ENCODE measurements around the gene SAMD10.

The SAMD10 gene

DNA sequence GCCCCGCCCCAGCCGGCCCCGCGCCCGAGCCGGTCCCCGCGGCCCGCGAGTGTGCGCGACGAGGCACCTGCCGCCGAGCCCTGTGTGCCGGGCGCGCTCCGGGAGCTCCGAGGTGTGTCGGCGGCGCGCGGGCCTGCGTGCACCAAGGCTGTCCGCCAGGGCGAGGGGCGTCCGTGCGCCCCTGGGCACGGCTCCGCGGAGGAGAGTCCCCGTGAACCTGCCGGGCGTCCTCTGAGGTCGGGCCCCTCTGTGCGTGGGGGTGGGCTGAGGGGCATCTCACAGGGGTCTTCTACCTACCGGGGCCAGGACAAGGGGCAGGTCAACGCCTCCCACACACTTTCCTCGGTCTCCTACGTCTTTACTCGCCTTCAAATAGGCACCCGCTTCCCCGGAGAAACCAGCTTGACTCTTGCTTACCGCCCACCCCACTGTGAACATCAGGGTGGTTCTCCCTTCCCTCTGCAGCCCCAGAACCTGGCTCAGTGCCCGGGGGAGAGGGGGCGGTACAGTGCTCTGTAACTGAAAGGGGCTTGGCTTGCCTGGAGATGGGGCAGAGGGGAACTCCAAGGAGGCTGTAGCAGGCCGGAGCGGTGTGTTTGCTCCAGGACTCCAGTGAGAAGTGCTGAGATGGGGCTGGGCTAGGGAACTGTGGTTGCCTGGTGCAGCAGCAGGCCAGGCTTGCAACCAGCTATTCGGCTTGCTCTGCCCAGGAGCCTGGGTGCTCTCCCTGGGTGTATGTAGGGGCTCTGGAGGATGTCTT lies at the start of gene SAMD10:
Gene SAMD10 (minus strand): TSS at position 86 of the 760 bp plus-strand sequence. CDS start 175 bp downstream, outside the sequence.
- peak; percentile 24 to 79 (median 66) for DNase-seq

DNA sequence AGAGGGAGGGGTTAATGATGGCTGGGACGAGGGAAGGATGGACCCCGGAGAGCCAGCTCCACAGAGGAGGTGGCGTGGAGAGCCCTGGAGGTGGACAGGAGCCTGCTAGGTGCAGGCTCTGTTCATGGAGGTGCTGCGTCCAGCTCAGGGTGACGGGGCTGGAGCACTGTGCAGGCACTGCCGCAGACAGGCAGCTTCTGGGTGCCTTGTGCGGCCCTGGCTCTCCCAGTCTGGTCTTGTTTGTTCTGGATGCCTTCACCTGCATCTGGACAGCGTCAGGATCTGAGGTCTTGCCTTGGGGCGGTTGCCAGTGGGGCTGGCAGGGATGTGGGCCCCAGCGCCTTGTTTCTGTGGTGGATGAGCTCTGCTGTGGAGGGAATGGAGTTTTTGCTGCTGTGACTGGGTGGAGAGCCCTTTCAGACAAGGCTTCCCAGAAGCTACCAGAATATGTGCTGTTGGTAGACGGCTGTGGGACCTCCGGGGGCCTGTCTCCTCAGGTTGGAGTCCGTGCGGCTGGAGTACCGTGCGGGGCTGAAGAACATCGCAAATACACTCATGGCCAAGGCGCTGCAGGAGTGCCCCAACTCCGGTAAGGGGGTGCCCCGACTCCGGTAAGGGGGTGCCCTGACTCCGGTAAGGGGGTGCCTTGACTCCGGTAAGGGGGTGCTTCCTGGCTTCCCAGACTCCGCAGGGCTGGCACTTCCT lies 48.7 kb upstream of the SAMD10 start:
- no peak for DNase-seq

DNA sequence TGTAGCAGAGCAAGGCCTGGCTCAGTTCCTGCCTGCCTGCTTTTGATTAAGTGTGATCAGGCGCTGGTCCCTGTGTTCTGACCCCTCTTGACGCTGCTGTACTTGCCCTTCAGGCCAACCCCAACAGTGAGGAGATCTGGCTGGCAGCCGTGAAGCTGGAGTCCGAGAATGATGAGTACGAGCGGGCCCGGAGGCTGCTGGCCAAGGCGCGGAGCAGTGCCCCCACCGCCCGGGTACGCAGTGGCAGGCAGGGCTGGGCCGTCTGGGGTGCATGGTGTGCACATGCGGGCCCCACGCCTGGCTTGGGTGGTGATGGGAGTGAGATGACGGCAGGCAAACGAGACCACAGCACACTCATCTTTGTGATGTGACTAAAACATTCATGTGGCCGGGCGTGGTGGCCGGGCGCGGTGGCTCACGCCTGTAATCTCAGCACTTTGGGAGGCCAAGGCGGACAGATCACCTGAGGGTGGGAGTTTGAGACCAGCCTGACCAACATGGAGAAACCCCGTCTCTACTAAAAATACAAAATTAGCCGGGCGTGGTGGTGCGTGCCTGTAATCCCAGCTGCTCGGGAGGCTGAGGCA lies 46.5 kb upstream of the SAMD10 start:
- DNase-seq = no peak

DNA sequence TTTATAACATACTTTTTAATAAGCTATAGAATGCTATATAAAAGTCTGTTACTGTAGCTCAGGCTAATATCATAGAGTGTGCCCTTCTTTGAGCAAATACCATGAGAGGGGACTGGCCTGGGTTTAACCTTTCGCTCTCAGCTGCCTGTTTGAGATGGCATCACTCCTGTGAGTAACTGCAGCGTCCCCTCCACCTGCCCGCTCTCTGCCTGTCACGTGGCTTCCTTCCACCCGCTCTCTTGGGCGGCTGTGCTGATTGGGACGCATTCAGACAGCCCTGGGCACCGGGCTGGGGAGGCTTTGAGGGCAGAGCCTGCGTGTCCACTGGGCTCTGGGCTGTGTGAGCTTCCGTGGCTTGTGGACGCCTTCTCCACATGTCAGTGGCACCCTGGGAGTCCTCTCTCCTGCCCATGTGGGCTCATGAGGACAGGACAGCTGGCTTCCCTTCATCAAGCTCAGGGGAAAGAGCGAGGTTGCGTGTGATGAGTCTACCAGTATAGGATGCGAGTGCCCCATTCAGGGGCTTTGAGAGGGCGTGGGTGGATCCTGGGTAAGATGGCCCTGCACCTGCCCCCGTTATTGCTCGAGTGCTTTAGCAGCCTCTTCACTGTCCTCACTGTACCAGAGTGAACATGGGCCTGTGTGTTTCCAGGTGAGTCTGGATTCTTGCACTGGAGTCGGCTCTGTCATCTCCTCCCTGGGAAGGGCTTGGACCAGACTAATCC lies 45.8 kb upstream of the SAMD10 start:
- no peak for DNase-seq

DNA sequence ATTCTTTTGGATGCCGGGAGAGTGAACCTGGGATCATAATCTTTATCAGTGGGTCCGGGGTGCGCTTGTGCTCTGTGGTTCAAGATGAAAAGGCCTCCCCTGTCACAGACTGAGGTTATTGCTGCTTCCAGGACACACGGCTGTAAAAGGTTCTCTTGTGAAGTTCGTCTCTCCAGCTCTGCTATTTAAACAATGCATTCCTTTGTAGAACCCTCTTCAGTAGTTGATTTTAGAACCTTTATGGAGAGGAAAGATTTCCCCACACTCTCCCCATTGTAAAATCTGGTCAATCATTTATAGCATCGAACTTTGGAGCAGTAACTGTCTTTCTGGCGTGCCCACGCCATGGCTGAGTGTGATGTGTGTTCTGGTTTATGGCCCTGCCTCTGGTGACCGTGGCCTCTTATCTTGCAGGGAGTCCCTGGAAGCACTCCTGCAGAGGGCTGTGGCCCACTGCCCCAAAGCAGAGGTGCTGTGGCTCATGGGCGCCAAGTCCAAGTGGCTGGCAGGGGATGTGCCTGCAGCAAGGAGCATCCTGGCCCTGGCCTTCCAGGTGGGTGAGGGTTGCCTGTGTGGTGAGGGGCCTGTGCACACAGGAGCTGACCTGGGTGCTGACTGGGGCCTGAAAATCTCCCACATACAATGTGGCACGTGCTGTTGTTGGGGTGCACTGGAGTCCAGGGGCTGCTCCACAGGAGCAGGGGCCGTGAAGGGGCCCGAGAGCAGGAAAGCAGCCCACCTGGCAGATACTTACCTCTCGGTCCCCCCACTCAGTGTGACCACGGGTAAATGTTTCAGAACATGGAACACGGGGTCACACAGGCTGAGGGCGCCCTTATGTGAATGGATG lies 44.9 kb upstream of the SAMD10 start:
- DNase-seq = no peak

DNA sequence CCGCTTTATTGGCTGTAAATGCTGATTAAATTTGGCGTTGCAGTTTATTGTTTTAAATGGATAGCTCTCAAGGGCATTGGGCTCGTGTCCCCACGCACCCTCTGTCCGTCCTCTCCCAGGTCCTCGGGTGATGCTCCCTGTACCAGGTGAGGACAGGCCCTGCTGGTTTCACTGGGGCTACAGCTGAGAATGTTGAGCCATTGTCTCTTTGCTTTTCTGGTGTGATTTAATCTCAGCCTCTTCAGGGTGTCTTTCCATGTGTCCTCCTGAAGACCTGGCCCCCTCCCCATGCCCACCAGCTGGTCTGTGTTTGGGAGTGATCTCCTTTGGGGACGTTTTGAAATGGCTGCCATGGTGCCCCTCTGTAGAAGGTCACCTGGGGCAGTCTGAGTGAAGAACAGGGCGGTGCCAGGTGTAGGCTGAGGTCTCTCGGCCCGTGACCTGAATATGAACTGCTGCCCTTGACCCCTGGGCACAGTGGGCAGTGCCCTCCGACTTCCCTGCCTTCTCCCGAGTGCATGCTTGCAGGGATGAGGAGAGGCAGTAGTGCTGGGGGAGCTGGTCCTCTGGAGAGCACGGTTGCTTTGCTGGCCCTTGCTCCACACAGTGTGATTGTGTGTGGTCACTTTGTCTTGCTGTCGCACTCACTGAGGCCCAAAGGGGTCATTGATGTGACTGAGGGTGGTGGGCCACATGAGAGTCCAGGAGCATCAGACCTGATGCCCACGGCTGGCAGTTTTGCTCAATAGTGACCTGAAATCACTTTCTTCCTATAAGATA lies 44.1 kb upstream of the SAMD10 start:
- DNase-seq = no peak

DNA sequence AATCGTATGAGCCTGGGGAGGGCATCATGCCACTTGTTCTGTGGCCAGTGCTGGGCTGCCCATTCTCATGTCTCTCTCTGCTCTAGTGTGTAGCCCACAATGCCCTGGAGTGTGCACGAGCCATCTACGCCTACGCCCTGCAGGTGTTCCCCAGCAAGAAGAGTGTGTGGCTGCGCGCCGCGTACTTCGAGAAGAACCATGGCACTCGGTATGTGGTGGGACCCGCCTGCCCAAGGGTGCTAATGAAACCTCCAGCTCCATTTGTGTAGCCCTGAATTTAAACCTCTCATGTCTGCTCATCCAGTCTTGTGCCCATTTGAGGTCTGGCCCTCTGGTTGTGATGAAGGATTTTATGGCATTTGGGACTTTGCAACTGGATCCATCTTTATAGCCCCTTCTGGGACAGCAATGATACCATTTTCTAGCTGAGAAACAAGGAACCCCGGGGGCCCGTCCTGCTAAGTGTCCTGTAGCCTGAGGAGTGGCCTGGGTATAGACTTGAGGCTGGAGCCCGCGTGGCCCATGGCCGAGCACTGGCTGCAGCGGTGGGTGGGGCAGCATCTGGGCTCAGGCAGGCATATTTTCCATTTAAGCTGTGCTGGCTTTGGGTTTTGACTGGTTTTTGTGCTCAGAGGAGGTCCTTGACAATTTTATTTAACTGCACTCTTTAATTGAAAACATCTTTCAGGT lies 43.4 kb upstream of the SAMD10 start:
- no peak for DNase-seq

DNA sequence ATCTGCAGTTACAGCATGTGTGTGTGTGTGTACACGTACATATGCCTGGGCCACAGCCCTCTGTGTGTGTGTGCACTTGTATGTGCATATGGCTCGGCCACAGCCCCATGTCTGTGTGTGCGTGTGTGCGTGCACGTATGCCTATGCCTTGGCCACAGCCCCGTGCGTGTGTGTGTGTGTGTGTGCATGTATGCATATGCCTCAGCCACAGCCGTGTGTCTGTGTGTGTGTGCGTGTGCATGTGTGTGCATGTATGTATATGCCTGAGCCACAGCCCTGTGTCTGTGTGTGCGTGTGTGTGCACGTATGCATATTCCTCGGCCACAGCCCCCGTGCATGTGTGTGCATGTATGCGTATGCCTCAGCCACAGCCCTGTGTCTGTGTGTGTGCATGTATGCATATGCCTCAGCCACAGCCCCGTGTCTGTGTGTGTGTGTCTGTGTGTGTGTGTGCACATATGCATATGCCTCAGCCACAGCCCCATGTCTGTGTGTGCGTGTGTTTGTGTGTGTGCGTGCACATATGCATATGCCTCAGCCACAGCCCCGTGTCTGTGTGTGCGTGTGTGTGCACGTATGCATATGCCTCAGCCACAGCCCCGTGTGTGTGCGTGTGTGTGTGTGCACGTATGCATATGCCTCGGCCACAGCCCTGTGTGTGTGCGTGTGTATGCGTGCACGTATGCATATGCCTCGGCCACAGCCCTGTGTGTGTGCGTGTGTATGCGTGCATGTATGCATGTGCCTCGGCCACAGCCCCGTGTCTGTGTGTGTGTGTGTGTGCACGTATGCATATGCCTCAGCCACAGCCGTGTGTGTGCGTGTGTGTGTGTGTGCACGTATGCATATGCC lies 41.9 kb upstream of the SAMD10 start:
- DNase-seq = no peak

DNA sequence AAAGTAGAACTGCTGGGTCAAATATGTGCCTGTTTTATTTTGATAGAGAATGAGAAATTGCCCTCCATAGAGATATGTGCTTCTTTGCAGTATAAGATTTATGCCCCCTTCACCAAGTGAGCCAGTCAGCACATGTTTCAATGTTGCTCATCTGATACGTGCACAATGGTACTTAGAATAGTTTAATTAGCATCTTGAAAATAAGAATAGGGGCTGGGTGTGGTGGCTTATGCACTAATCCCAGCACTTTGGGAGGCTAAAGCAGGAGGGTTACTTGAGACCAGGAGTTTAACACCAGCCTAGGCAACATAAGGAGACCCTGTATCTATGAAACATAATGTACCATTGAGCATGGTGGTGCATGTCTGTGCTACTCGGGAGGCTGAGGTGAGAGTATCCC lies 36.2 kb upstream of the SAMD10 start:
- DNase-seq = no peak

DNA sequence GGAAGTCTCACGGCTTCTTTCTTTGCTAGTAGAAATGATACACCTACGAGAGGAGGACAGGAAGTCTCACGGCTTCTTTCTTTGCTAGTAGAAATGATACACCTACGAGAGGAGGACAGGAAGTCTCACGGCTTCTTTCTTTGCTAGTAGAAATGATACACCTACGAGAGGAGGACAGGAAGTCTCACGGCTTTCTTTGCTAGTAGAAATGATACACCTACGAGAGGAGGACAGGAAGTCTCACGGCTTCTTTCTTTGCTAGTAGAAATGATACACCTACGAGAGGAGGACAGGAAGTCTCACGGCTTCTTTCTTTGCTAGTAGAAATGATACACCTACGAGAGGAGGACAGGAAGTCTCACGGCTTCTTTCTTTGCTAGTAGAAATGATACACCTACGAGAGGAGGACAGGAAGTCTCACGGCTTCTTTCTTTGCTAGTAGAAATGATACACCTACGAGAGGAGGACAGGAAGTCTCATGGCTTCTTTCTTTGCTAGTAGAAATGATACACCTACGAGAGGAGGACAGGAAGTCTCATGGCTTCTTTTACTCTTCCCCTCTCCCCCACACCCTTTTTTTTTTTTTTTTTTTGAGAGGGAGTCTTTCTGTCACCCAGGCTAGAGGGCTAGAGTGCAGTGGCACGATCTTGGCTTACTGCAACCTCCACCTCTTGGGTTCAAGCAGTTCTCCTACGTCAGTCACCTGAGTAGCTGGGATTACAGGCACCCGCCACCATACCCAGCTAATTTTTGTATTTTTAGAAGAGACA lies 33.1 kb upstream of the SAMD10 start:
- peak in 3 of 6 experiments; percentile 23 to 27 (median 25) for DNase-seq

DNA sequence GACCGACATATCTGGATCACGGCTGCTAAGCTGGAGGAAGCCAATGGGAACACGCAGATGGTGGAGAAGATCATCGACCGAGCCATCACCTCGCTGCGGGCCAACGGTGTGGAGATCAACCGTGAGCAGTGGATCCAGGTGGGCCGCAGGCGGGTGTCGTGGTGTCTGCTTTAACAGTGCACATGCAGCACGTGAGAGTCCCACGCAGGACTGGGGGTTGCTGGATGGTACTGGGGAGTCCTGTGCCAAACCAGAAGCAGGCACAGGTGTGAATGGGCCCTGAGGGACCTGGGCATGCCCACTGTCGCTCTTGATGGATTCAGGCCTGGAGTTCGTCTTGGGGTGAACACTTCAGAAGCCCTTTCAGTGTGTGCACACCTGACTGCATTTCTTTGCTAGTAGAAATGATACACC lies 31.9 kb upstream of the SAMD10 start:
- DNase-seq = no peak

DNA sequence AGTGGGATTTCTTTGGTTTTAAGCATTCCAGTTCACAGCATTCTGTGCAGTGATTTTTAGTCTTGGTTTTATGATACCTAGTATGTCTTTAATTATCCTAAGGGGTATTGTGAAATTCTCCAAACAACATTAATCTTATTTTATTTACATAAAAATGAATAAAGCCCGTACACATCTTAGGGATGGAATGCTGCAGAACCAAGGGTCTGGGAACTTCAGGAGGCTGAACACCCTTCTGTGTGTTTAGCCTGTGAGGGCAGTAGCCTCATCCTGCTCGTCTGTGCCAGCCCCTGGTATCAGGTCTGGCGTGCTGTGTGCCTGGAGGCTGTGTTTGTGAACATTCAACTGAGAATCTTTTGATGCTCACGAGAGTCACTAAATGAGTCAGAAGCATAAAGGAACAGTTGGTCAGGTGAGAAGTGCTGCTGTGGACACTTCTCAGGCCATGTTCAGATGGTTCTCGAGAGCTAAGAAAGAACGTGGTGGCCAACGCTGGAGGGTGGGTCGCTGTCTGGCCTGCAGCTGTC lies 31.3 kb upstream of the SAMD10 start:
- DNase-seq = no peak

DNA sequence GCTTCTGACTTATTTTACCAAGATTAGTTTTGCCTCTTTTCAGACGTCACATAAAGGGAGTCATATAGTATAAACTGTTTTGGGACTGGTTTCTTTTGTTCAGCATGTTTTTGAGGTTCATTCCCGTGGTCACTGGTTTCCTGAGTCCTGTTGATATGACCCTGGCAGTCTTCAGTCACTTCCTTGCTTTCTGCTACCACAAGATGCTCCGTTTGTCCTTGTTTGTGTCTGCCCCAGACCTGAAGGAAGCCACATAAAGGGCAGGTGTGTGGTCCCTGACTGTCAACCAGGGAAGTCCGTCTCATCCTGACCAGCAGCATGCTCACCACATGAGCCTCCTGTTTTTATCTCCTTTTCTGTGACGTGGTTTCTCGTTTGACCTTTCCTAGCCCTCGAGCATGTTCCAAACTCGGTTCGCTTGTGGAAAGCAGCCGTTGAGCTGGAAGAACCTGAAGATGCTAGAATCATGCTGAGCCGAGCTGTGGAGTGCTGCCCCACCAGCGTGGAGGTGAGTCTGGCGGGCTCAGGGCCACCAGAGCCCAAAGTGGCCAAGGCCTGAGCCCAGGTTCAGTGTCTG lies 30.5 kb upstream of the SAMD10 start:
- DNase-seq = no peak

DNA sequence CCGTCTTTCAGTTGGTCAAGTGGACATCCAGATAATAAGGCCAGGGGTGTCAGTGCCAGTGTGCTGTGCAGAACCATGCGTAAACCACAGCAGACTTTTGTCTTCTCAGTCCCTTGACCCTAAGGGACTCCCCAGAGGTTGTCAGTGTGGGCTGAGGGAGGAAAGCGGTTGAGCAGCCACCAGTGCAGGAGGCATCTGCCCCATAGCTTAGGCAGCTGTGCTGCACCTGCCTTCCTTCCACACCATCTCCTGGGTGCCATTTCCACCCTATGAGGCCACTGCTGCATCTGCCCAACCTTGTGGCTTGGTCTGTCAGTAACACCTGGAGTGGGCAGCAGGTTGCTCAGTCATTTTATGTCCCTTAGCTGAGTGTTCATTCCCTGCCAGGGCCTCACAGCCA lies 27.5 kb upstream of the SAMD10 start:
- no peak for DNase-seq

DNA sequence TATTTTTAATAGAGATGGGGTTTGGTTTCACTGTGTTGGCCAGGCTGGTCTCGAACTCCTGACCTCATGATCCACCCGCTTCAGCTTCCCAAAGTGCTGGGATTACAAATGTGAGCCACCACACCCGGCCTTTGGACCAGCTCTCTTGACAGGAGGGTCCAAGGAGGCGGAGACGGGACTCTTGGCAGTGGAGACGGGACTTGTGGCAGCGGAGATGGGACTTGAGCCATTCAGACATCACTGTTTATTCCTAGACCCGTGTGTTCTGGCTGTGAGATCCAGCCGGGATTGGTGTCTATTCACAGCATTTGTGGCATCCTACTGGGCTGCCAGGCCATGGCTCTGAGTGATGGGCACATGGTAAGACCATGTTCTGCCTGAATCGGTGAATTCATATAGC lies 27.0 kb upstream of the SAMD10 start:
- no peak for DNase-seq

DNA sequence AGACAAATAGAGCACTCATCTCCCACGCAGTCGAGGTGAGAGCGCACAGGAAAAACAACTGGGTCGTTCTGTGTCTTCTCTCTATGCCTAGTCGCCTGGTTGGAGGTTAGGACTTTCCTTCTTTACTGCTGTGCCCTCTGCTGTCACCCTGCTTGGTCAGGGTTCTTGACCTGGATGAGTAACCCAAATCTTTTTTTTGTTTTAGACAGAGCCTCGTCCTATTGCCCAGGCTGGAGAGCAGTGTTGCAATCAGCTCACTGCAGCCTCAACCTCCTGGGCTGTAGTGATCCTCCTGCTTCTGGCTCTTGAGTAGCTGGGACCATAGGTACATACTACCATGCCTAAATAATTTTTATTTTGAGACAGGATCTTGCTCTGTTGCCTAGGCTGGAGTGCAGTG lies 26.0 kb upstream of the SAMD10 start:
- no peak for DNase-seq

DNA sequence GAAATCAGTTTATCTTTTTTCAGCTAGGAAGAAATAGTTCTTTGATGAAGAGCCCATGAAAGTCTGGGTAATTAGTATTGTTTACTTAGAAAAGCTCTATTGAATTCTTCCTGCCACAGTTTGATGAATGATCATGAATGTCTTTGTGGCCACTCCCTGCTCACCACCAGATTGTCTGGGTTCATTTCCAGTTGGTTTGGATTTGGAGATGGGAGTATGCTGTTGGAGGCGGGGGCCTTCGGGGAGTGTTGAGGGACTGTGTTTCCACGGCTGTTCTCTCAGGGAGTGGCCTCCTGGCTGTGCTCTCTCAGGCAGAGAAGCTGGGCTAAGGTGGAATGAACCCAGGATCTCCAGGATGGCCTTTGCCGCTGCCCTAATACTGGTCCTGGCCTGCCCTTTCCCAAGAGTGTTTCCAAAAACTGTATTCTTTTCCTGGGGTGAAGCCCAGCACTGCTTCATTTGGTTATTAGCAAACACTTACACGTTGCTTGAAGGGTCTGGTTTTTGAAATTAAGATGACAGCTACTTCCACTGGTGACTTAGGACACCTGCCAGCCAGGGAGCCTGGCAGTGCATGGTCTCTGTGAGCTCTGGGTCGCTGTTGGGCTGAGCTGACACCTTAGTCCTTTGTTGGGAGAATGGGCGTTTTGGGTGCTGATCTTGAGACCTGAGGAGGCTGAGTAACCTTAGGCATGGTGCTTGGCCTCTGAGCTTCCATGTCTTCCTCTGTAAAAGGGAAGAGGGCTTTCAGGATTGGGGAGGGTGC lies 24.7 kb upstream of the SAMD10 start:
- no peak for DNase-seq

DNA sequence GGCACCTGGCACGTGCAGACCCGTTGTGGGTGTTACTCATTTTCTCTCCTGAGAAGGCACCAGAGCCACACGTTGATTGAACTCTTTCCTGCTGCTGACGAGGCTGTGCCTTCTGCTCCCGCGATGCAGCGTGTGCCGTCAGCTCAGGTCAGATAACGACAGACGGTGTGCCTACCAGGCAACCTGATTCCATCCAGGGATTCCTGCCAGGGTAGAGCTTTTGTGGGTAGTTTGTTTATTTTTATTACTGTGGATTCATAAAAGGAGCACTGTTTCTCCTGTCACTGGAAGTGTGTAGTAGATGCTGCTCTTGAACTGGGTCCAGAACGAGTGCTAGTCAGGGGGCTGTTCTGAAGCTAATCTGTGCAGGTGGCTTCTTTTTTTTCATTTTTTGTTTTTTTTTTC lies 22.2 kb upstream of the SAMD10 start:
- DNase-seq = no peak

Measured in stimulated activated naive CD4-positive, alpha-beta T cell (primary cell).